Retinal pigment epithelial cell (primary cell): ENCODE data around the gene LEF1.

ENCODE experiments used
- DNase-seq: peaks from one replicate; pipeline ENCODE4 v3.0.0-alpha.2; 2010; ENCODE audit warnings: low read depth
- H3K4me3 ChIP-seq: 2 replicates; pipeline ENCODE4 v1.5.1; 2011; ENCODE audit warnings: mild to moderate bottlenecking, low read length, control low read depth, moderate library complexity
- TF ChIP-seq, protein P1 (sequence below): conservative IDR thresholded peaks from 2 replicates; pipeline ENCODE4 v1.5.1; 2011; ENCODE audit warnings: low read depth, low read length, control low read depth, inconsistent platforms

The LEF1 gene

DNA sequence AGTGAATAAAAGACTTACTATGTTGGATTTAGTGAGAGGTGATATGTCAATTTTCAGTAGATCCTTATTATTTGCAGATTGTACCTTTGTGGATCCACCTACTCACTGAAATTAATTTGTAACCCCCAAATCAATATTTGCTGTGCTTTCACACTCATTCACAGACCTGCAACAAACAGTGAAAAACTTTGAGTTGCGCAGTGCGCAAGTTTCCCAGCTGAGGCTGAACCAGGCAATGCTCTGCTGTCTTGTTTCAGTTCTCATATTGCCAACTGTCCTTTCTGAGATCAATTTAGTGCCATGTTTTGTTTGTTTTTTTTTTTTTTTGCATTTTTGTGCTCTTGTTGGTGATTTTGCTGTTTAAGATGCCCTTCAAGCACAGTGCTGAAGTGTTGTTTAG is 40.8 kb upstream of the LEF1 start:
- TF ChIP-seq, protein P1, sequence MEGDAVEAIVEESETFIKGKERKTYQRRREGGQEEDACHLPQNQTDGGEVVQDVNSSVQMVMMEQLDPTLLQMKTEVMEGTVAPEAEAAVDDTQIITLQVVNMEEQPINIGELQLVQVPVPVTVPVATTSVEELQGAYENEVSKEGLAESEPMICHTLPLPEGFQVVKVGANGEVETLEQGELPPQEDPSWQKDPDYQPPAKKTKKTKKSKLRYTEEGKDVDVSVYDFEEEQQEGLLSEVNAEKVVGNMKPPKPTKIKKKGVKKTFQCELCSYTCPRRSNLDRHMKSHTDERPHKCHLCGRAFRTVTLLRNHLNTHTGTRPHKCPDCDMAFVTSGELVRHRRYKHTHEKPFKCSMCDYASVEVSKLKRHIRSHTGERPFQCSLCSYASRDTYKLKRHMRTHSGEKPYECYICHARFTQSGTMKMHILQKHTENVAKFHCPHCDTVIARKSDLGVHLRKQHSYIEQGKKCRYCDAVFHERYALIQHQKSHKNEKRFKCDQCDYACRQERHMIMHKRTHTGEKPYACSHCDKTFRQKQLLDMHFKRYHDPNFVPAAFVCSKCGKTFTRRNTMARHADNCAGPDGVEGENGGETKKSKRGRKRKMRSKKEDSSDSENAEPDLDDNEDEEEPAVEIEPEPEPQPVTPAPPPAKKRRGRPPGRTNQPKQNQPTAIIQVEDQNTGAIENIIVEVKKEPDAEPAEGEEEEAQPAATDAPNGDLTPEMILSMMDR, result no peak
- DNase-seq, result no peak
- no peak overlapping the region for H3K4me3 ChIP-seq

- DNase-seq, result no peak
Measured at GRCh38 chr4:108205859-108206258, 37.1 kb upstream of the LEF1 start.

GRCh38 chr4:108204518-108204917 is 35.8 kb upstream of the LEF1 start:
- H3K4me3 ChIP-seq, result no peak overlapping the region
- TF ChIP-seq, protein P1, result no peak
- no peak for DNase-seq

More at GRCh38 chr4:108205859-108206258, 37.1 kb upstream of the LEF1 start:
- TF ChIP-seq, protein P1, result no peak
- H3K4me3 ChIP-seq, result no peak overlapping the region

DNA sequence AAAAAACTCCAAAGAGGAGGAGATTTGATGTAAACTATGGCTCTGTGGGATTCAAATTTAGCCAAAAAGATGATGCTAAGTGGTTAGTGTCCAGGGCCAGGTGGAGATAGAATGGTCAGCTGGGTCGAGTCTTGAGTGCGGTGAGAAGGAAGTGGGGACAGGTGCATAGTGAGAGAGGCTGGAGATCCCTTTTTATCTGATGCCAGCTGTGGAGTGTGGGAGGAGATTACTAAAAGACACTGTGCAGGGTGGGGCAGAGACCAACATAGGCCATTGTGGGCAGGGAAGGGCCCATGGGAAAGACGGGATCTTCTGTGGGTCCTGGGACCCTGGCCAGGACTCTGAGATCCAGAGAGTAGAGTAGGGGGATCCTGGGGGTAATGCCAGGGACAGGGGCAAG is 34.6 kb upstream of the LEF1 start:
- DNase-seq, result no peak
- H3K4me3 ChIP-seq, result no peak overlapping the region
- TF ChIP-seq, protein P1, result no peak

- no peak overlapping the region for H3K4me3 ChIP-seq
- TF ChIP-seq, protein P1, result no peak
- DNase-seq, result no peak
Measured at GRCh38 chr4:108201774-108202173, 33.0 kb upstream of the LEF1 start.

DNA sequence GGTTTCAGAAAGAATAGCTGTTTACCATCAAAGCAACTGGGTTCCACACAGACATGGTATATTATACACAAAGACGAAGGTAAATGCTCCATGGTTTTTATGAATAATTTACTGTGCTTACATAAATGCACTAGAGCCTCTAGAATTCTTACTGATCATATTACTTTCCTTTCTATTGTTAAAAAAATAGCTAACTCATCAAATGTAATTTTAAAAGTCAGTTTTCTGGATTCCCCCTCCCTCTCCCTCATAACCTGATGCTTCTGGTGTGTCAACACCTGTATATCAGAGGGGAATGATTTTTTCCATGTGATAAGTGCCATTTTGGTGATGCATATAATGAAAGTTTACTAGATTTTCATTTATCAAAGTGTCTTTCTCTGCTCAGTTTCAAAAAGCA is 31.1 kb upstream of the LEF1 start:
- TF ChIP-seq, protein P1, result no peak
- DNase-seq, result no peak
- no peak overlapping the region for H3K4me3 ChIP-seq

DNA sequence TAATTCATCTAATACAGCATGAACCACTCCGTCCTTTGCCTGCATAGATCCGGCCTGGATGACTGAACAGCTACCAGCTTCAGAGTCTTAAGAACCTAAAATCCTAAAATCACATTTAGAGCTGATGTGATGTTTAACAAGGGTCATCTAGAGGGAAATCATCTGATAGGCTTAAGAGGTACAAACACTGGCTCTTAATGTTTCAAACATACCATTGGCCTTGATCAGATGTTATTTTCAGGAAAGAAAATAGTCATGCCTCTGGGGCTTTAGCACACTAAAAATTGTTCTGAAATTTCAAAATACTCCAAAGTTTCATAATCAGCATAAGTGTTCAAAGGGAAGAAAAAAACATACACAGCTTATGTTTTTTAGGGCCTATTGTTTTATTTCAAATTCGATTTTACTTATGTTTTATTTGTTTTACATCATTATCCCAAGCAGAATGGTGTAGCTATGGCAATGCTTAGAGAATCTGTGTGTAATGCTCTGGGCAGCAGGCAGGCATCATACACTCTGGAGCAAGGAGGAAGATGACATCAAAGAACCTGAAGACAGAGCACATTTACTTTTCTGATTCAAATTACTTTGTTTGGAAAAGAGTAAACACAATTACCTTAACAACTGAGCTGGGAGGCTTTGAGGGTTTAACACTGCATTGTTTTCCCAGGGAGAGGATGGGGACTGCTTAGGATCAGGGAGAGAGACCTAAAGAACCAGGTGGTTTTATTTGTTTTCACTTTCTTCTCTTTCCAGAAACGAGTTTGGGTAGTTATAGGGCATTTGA is 25.3 kb upstream of the LEF1 start:
- no peak overlapping the region for H3K4me3 ChIP-seq
- TF ChIP-seq, protein P1, result no peak
- DNase-seq, result peak; percentile 54
